Activated naive CD8-positive, alpha-beta T cell treated with anti-CD3 and anti-CD28 coated beads for 36 hours (primary cell): Measurements from ENCODE around the gene CLNK. TPM values are rescaled to one million over a fixed set of nuclear protein-coding genes. Genes with fewer than 3 reads are reported as not detected.

Experiments
- DNase-seq: peaks from one replicate; pipeline ENCODE4 v3.0.0; 2021
- H3K27ac Mint-ChIP-seq: one replicate; pipeline ENCODE4 v1.8.0; 2022; ENCODE audit warnings: mild to moderate bottlenecking, moderate library complexity, mixed read lengths
- H3K27me3 Mint-ChIP-seq: one replicate; pipeline ENCODE4 v1.8.0; 2022; ENCODE audit warnings: mild to moderate bottlenecking, mixed read lengths
- H3K36me3 Mint-ChIP-seq: one replicate; pipeline ENCODE4 v1.8.0; 2021; ENCODE audit warnings: mild to moderate bottlenecking, mixed read lengths
- H3K4me1 Mint-ChIP-seq: one replicate; pipeline ENCODE4 v1.8.0; 2021; ENCODE audit warnings: mixed read lengths
- H3K4me3 Mint-ChIP-seq: one replicate; pipeline ENCODE4 v1.8.0; 2022; ENCODE audit warnings: mild to moderate bottlenecking, moderate library complexity, mixed read lengths
- H3K9me3 Mint-ChIP-seq: one replicate; pipeline ENCODE4 v1.8.0; 2022; ENCODE audit warnings: mixed read lengths
- total RNA-seq, 2 experiments: library from RNA; stranded (reverse); gene quantifications; one replicate each; pipeline ENCODE4 v1.2.3, GENCODE V29; 2021

CLNK gene
- total RNA-seq, 2 experiments from 2014 or later = 0.32 to 0.35 TPM

DNA sequence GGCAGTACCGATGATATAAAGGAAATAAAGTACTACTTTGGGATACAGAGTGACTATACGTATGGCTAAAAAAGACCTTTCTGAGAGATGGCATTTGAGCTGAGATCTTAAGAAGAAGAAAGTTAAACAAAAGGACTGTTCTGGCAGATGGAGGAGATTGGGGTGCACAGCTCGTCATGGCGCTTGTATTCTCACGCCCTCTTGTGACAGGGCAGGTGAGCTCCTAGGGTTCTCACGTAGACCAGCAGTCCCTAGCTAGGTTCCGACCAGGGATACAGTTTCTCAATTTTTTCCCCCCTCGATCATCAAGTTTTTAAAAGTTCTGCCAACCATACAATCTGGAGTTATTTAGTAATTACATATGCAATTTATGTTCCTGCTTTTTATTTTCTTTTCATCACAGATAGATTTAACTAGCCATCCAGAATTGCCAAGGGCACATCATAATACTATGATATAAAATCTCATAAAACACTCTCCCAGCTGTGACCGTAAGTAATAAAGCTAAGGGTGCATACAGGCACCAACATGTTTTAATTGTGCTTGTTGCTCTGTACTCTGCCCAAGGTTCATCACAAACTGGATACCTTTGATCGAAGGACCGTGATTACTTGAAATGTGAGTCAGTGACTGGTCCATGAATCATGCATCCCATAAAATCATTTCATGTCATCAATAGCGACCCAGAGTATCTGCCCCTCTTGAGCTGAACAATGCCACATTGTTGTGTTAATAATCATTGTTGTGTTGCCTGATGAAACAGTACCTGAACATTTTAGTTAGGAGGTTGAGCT is 157.9 kb downstream of the CLNK start:
- no peak for DNase-seq
- Mint-ChIP-seq H3K27me3 (no peaks in the 10 kb centered on the region), H3K4me1 (no peaks in the 10 kb centered on the region), H3K27ac (no peak overlapping the region), H3K9me3 (no peaks in the 10 kb centered on the region), H3K4me3 (no peak overlapping the region), H3K36me3 (no peaks in the 10 kb centered on the region)

DNA sequence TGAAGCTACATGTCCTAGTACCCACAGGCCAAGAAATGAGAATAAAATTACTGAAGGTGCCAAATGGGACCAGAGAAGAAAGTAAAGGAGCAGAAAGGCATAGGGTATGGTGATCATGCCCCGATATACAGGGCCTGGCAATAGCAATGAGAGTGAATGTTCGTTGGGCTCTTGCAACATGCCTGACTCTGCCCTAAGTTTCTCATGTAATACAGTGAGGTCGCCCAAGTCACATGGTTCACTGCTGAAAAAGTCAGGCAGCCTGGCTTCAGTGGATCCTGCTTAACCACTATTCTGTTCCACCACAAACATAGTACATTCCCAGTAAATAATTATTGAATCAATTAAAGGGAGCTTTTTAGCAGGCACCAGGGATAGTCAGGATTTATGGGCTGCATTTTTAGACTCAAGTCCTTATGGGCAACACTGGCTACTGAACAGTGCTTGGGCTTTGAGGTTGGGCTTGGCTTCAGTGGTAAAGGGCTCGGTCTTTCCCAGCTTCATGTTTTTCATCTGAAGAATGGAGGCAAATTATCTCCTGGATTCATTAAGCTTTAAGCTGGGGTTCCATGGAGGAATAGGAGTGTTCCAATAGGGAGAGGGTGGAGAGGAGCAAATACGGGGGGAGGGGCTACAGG is 160.3 kb downstream of the CLNK start:
- H3K4me1 Mint-ChIP-seq = no peaks in the 10 kb centered on the region
- H3K9me3 Mint-ChIP-seq = no peaks in the 10 kb centered on the region
- no peak overlapping the region for H3K4me3 Mint-ChIP-seq
- H3K36me3 Mint-ChIP-seq = no peaks in the 10 kb centered on the region
- H3K27me3 Mint-ChIP-seq = no peaks in the 10 kb centered on the region
- H3K27ac Mint-ChIP-seq = no peak overlapping the region
- no peak for DNase-seq

GRCh38 chr4:10521424-10521823 is 163.1 kb downstream of the CLNK start:
- DNase-seq = no peak
- Mint-ChIP-seq H3K4me3 (no peak overlapping the region), H3K9me3 (no peaks in the 10 kb centered on the region), H3K27ac (no peak overlapping the region), H3K4me1 (no peaks in the 10 kb centered on the region), H3K27me3 (no peaks in the 10 kb centered on the region), H3K36me3 (no peaks in the 10 kb centered on the region)

DNA sequence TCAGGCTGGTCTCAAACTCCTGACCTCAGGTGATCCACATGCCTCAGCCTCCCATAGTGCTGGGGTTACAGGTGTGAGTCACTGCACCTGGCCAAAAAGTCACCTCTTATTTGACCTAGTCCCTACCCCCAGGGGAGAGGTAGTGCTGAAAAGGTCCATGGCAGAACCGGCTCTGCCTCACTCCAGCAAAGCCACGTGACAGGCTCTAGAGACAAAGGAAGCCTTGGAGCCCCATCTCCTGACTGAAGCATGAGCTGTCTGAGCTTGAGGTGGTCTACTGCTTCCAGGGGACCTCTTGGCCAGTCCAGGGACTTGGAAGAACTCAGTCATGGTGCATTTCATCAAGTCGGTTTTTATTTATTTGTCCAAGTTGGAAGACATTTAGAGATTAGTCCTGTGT is 174.8 kb downstream of the CLNK start:
- no peak overlapping the region for H3K4me3 Mint-ChIP-seq

DNA sequence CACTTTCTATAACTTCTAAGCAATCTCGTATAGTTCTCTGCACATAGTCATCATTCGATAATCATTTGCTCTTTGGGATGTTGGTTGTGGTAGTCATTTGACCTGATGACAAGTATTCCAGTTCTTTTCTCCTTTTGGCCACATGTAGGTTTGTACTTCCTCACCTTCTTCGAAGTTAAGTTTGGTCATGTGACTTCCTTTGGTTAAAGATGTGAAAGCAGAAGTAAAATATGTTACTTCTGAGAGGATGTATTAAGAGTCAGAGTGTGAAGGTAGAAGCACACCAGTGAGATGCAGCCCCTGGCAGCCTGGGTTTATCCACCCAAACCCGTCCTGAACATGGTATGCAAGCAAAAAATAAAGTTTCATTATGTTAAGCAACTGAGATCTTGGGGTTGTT is 178.5 kb downstream of the CLNK start:
- Mint-ChIP-seq H3K4me1 (peaks cover 2% of the 10 kb centered on the region), H3K36me3 (peaks cover 3% of the 10 kb centered on the region), H3K4me3 (no peak overlapping the region), H3K27me3 (no peaks in the 10 kb centered on the region), H3K9me3 (peaks cover 6% of the 10 kb centered on the region), H3K27ac (no peak overlapping the region)
- no peak for DNase-seq

More for the DNA sequence above, 174.8 kb downstream of the CLNK start:
- Mint-ChIP-seq H3K9me3 (peaks cover 6% of the 10 kb centered on the region), H3K36me3 (peaks cover 3% of the 10 kb centered on the region), H3K27me3 (no peaks in the 10 kb centered on the region), H3K27ac (no peak overlapping the region), H3K4me1 (peaks cover 2% of the 10 kb centered on the region)
- no peak for DNase-seq

- Mint-ChIP-seq H3K27ac (no peak overlapping the region), H3K27me3 (peaks cover 5% of the 10 kb centered on the region), H3K9me3 (peaks cover 6% of the 10 kb centered on the region), H3K4me3 (no peak overlapping the region), H3K36me3 (peaks cover 3% of the 10 kb centered on the region), H3K4me1 (peaks cover 2% of the 10 kb centered on the region)
- DNase-seq = no peak
Observed at GRCh38 chr4:10504570-10505179, 179.9 kb downstream of the CLNK start.

DNA sequence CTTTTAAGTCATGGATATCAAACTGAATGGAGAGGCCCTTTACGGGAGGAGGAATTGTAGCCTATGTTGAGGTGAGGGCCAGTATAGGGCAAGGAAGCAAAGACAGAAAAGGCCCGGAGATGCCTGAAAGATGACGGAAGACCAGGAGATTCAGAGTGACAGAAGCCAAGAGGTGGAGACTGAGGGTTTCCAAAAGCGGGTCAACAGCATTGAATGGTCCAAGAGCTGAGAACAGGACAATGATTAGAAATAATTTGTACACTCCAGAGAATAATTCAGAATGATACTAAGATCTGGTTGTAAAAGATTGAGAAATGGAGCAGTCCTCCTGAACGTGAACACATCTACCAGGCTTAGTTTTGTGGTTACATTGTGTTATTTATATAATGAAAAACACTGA is 181.9 kb downstream of the CLNK start:
- H3K4me1 Mint-ChIP-seq = peaks cover 2% of the 10 kb centered on the region
- peaks cover 5% of the 10 kb centered on the region for H3K27me3 Mint-ChIP-seq
- H3K9me3 Mint-ChIP-seq = peaks cover 6% of the 10 kb centered on the region
- no peak overlapping the region for H3K4me3 Mint-ChIP-seq
- DNase-seq = no peak
- peaks cover 3% of the 10 kb centered on the region for H3K36me3 Mint-ChIP-seq
- H3K27ac Mint-ChIP-seq = no peak overlapping the region

DNA sequence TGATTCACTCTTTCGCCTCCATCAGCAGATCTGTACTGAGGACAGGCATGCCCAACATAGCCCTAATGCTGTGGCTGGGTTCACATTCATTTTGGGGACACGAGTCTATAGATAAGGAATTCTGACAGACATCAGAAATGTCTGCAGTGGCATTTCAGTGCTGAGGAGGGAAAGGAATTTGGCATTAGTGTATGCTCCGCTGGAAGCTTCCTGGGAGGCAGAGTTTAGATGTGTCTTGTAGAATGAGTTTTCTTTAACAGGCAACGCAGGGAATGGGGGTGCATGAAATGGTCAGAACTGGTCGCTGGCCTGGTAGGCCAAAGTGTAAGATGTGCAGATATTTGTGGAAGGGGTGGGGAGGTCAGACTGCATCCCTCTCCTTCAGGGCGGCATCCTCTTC is 183.8 kb downstream of the CLNK start:
- no peaks in the 10 kb centered on the region for H3K4me1 Mint-ChIP-seq
- DNase-seq = no peak
- no peak overlapping the region for H3K4me3 Mint-ChIP-seq
- H3K27ac Mint-ChIP-seq = no peak overlapping the region
- peaks cover 5% of the 10 kb centered on the region for H3K27me3 Mint-ChIP-seq
- no peaks in the 10 kb centered on the region for H3K36me3 Mint-ChIP-seq
- no peaks in the 10 kb centered on the region for H3K9me3 Mint-ChIP-seq

DNA sequence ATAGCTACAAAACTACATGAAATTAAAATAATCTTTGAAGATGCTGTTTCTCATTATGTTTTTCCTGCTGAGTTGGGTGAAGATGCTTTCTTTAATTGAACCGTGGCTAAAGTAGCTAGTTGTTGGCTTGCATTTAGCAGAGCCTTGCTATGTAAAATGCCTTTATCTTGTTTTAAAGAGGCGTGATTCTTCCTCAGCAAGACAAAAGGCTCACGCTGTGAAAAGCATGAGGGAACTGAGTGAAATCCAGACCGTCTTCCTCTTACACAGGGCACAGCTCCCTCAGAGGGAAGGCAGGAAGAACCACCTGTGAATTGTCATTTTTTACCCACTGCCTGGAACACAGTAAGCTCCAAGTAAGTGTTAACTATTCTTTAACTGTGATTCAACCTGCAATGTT is 188.4 kb downstream of the CLNK start:
- Mint-ChIP-seq H3K27ac (no peak overlapping the region), H3K36me3 (no peaks in the 10 kb centered on the region)

DNA sequence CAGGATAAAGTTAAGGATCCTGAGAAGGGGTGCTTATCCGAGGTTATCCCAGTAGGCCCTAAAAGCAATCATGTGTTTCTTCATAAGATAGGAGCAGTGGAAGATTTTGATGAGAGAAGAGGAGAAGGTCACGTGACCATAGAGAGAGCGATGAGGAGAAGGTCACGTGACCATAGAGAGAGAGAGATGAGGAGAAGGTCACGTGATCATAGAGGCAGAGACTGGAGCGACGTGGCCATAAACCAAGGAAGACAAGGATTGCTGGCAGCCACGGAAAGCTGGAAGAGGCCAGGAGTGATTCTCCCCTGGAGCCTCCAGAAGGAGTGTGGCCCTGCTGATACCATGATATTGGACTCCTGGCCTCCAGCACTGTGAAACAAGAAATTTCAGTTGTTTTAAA is 188.9 kb downstream of the CLNK start:
- H3K36me3 Mint-ChIP-seq = no peaks in the 10 kb centered on the region
- DNase-seq = no peak
- H3K4me1 Mint-ChIP-seq = no peaks in the 10 kb centered on the region
- no peaks in the 10 kb centered on the region for H3K9me3 Mint-ChIP-seq
- H3K4me3 Mint-ChIP-seq = no peak overlapping the region
- H3K27ac Mint-ChIP-seq = no peak overlapping the region
- H3K27me3 Mint-ChIP-seq = peaks cover 2% of the 10 kb centered on the region

More for the DNA sequence above, 188.4 kb downstream of the CLNK start:
- DNase-seq = no peak
- H3K27me3 Mint-ChIP-seq = peaks cover 5% of the 10 kb centered on the region
- H3K4me1 Mint-ChIP-seq = no peaks in the 10 kb centered on the region
- H3K9me3 Mint-ChIP-seq = no peaks in the 10 kb centered on the region
- H3K4me3 Mint-ChIP-seq = no peak overlapping the region

GRCh38 chr4:10492464-10492863 is 192.1 kb downstream of the CLNK start:
- H3K4me3 Mint-ChIP-seq = no peak overlapping the region
- H3K36me3 Mint-ChIP-seq = no peaks in the 10 kb centered on the region
- H3K27me3 Mint-ChIP-seq = peaks cover 4% of the 10 kb centered on the region
- H3K4me1 Mint-ChIP-seq = no peaks in the 10 kb centered on the region
- no peak overlapping the region for H3K27ac Mint-ChIP-seq
- H3K9me3 Mint-ChIP-seq = no peaks in the 10 kb centered on the region
- no peak for DNase-seq

DNA sequence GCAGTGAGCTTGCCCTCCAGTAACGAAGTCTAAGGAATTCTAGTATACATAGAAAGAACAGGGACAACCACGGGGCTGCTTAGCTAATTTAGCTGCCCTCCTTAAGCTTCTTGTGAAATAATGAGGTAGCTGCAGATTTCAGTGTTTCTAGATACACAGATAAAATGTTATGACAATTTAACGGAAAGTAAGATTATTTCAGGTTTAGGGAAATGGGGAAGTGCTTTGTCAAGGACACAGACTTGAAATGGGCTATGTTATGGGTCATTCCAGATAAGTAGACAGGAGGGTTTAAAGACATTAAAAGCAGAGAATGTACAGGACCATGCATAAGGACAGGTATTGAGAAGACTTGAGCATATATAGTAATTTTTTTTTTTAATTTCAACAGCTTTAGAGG is 193.2 kb downstream of the CLNK start:
- Mint-ChIP-seq H3K9me3 (no peaks in the 10 kb centered on the region), H3K27me3 (peaks cover 4% of the 10 kb centered on the region), H3K4me3 (no peak overlapping the region), H3K27ac (no peak overlapping the region), H3K36me3 (no peaks in the 10 kb centered on the region), H3K4me1 (no peaks in the 10 kb centered on the region)
- DNase-seq = no peak

DNA sequence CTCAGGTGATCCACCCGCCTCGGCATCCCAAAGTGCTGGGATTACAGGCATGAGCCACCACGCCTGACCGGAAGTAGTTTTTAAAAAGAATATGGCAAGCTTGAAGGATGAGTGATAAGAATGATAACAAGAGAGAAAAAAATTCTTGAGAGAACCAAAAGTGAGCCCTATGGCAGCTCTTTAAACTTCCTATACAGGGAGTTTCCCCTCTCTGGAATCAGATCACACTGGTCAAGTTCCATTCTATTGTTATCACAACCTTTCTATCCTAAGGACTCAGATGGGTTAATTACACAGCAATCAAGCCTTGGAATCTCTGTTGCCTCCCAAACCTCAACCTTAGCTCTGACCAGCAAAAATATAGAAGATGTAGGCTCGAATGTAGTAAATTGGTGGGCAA is 193.6 kb downstream of the CLNK start:
- H3K4me3 Mint-ChIP-seq = no peak overlapping the region
- no peaks in the 10 kb centered on the region for H3K4me1 Mint-ChIP-seq
- DNase-seq = no peak
- H3K27ac Mint-ChIP-seq = no peak overlapping the region
- H3K27me3 Mint-ChIP-seq = peaks cover 4% of the 10 kb centered on the region
- H3K36me3 Mint-ChIP-seq = no peaks in the 10 kb centered on the region
- H3K9me3 Mint-ChIP-seq = no peaks in the 10 kb centered on the region

- no peaks in the 10 kb centered on the region for H3K36me3 Mint-ChIP-seq
- no peak overlapping the region for H3K4me3 Mint-ChIP-seq
- H3K9me3 Mint-ChIP-seq = no peaks in the 10 kb centered on the region
- H3K27ac Mint-ChIP-seq = no peak overlapping the region
- H3K4me1 Mint-ChIP-seq = no peaks in the 10 kb centered on the region
- no peak for DNase-seq
- no peaks in the 10 kb centered on the region for H3K27me3 Mint-ChIP-seq
Observed at GRCh38 chr4:10482913-10483312, 201.7 kb downstream of the CLNK start.

- Mint-ChIP-seq H3K9me3 (no peaks in the 10 kb centered on the region), H3K27ac (no peak overlapping the region), H3K4me3 (no peak overlapping the region), H3K4me1 (no peaks in the 10 kb centered on the region), H3K27me3 (no peaks in the 10 kb centered on the region), H3K36me3 (no peaks in the 10 kb centered on the region)
- DNase-seq = no peak
Observed at GRCh38 chr4:10480616-10481015, 204.0 kb downstream of the CLNK start.

GRCh38 chr4:10478621-10479020 is 205.9 kb downstream of the CLNK start:
- DNase-seq = no peak
- H3K27me3 Mint-ChIP-seq = no peaks in the 10 kb centered on the region
- H3K9me3 Mint-ChIP-seq = no peaks in the 10 kb centered on the region
- H3K4me1 Mint-ChIP-seq = no peaks in the 10 kb centered on the region
- H3K4me3 Mint-ChIP-seq = no peak overlapping the region
- no peaks in the 10 kb centered on the region for H3K36me3 Mint-ChIP-seq
- no peak overlapping the region for H3K27ac Mint-ChIP-seq
